CD14-positive monocyte (primary cell): ENCODE results near the gene MYO5C. TPM values are rescaled to one million over a fixed set of nuclear protein-coding genes. Genes with fewer than 3 reads are reported as not detected.

ENCODE experiments used
- DNase-seq, 3 donors: peaks; one replicate each; pipeline ENCODE4 v3.0.0-alpha.2; 2011 to 2022
- H2AFZ ChIP-seq: 2 replicates; pipeline ENCODE4 v1.6.0; 2012; ENCODE audit warnings: mild to moderate bottlenecking, low read depth, low read length, inconsistent platforms; ENCODE audit not compliant: insufficient read depth, poor library complexity, severe bottlenecking
- H3K27ac ChIP-seq, 2 donors: 1 replicate in 1 of 2; 2 replicates in 1 of 2; pipeline ENCODE4 v1.5.1; 2012 to 2013; ENCODE audit warnings: low read length in 2 of 2, control low read depth in 1 of 2, inconsistent platforms in 1 of 2, low read depth in 1 of 2, mild to moderate bottlenecking in 1 of 2
- H3K27me3 ChIP-seq, 2 donors: one replicate each; pipeline versions ENCODE4 v1.6.0 to v1.6.1; 2011 to 2013; ENCODE audit warnings: low read length in 2 of 2; ENCODE audit not compliant: control insufficient read depth in 2 of 2, insufficient read depth in 2 of 2
- H3K36me3 ChIP-seq, 2 donors: replicated peaks in 1 of 2; 1 replicate in 1 of 2; 2 replicates in 1 of 2; pipeline versions ENCODE4 v1.5.1 to v1.6.1; 2012 to 2013; ENCODE audit warnings: low read length in 2 of 2, control low read depth in 1 of 2, inconsistent platforms in 1 of 2, mild to moderate bottlenecking in 1 of 2; ENCODE audit not compliant: insufficient read depth in 2 of 2, control insufficient read depth in 1 of 2
- H3K4me1 ChIP-seq, 2 donors: 1 replicate in 1 of 2; 2 replicates in 1 of 2; pipeline versions ENCODE4 v1.5.1 to v1.6.1; 2012 to 2013; ENCODE audit warnings: low read length in 2 of 2, control low read depth in 1 of 2, inconsistent platforms in 1 of 2, mild to moderate bottlenecking in 1 of 2, moderate library complexity in 1 of 2; ENCODE audit not compliant: insufficient read depth in 2 of 2, control insufficient read depth in 1 of 2
- H3K4me2 ChIP-seq: replicated peaks from 2 replicates; pipeline ENCODE3; 2012; ENCODE audit warnings: low read length, moderate library complexity, mild to moderate bottlenecking; ENCODE audit not compliant: poor library complexity, severe bottlenecking; ENCODE audit errors: extremely low read depth
- H3K4me3 ChIP-seq, 3 experiments: fragments of 200-600 bp in 1 of 3; sonication (generic) in 1 of 3; replicated peaks in 1 of 3; 1 replicate in 2 of 3; 2 replicates in 1 of 3; pipeline ENCODE4 v1.5.1; 2011 to 2013; ENCODE audit warnings: low read length in 3 of 3, mild to moderate bottlenecking in 3 of 3, control low read depth in 2 of 3, low read depth in 2 of 3, inconsistent platforms in 1 of 3, moderate library complexity in 1 of 3
- H3K79me2 ChIP-seq: 2 replicates; pipeline ENCODE4 v1.6.0; 2012; ENCODE audit warnings: mild to moderate bottlenecking, control low read depth, inconsistent platforms, low read length, moderate library complexity; ENCODE audit not compliant: insufficient read depth
- H3K9ac ChIP-seq: 2 replicates; pipeline ENCODE4 v1.6.0; 2017; ENCODE audit warnings: low read length, mild to moderate bottlenecking; ENCODE audit not compliant: insufficient read depth, poor library complexity, severe bottlenecking
- H3K9me3 ChIP-seq, 2 donors: replicated peaks in 1 of 2; 1 replicate in 1 of 2; 2 replicates in 1 of 2; pipeline versions ENCODE4 v1.5.1 to v1.6.1; 2012 to 2013; ENCODE audit warnings: low read length in 2 of 2, control low read depth in 1 of 2; ENCODE audit not compliant: control insufficient read depth in 1 of 2, insufficient read depth in 1 of 2
- H4K20me1 ChIP-seq: 2 replicates; pipeline ENCODE4 v1.6.0; 2012; ENCODE audit warnings: mild to moderate bottlenecking, low read length, control low read depth, moderate library complexity; ENCODE audit not compliant: insufficient read depth
- H3K27ac Mint-ChIP-seq, 7 donors: one replicate each; pipeline ENCODE4 v1.8.0; 2020; ENCODE audit warnings: mild to moderate bottlenecking in 7 of 7, mixed read lengths in 7 of 7, moderate library complexity in 6 of 7, inconsistent platforms in 2 of 7
- H3K27me3 Mint-ChIP-seq, 3 donors: one replicate each; pipeline ENCODE4 v1.8.0; 2021 to 2022; ENCODE audit warnings: low read depth in 3 of 3, mild to moderate bottlenecking in 3 of 3, mixed read lengths in 3 of 3, moderate library complexity in 3 of 3, inconsistent platforms in 1 of 3
- H3K36me3 Mint-ChIP-seq, 2 donors: one replicate each; pipeline ENCODE4 v1.8.0; 2020; ENCODE audit warnings: mixed read lengths in 2 of 2, inconsistent platforms in 1 of 2, mild to moderate bottlenecking in 1 of 2
- H3K4me1 Mint-ChIP-seq: one replicate; pipeline ENCODE4 v1.8.0; 2020; ENCODE audit warnings: mild to moderate bottlenecking, mixed read lengths
- H3K4me3 Mint-ChIP-seq, 2 donors: one replicate each; pipeline ENCODE4 v1.8.0; 2020; ENCODE audit warnings: mild to moderate bottlenecking in 2 of 2, mixed read lengths in 2 of 2, moderate library complexity in 1 of 2
- H3K9me3 Mint-ChIP-seq, 7 donors: one replicate each; pipeline ENCODE4 v1.8.0; 2020 to 2022; ENCODE audit warnings: mixed read lengths in 7 of 7, mild to moderate bottlenecking in 6 of 7, moderate library complexity in 6 of 7, inconsistent platforms in 2 of 7
- CTCF ChIP-seq: fragments of 200-600 bp; IDR thresholded peaks from one replicate; pipeline ENCODE4 v1.8.0; 2022; ENCODE audit warnings: antibody characterized with exemption, mild to moderate bottlenecking
- WGBS: methylation state at CpG from one replicate; pipeline ENCODE4 v1.1.5; 2013; ENCODE audit warnings: missing lambda C conversion rate; ENCODE audit not compliant: insufficient coverage; 5-methylcytosine and 5-hydroxymethylcytosine counted together
- intact Hi-C, 2 donors: fragments of 100-400 bp; cut with micrococcal nuclease; formaldehyde crosslinking; loops; one replicate each; pipeline versions ENCODE4 v1.15.0 to v1.15.1; 2023
- polyA plus RNA-seq, 3 donors: library from polyadenylated mRNA; depleted of rRNA in 1 of 3; unstranded in 2 of 3; stranded (reverse) in 1 of 3; fragments of 300-500 nt in 2 of 3; fragments of >200 nt in 1 of 3; fragmentation: Illumina TruSeq in 2 of 3; gene quantifications; 1 replicate in 2 of 3; 2 replicates in 1 of 3; pipeline ENCODE4 v1.2.3, GENCODE V29; 2012 to 2021

The MYO5C gene
- polyA plus RNA-seq, 3 donors = 0.20 TPM; not detected in 2

- no peaks in the 10 kb centered on the region for H3K27me3 ChIP-seq
- no peaks in the 10 kb centered on the region for H3K36me3 ChIP-seq
- no peaks in the 10 kb centered on the region for H4K20me1 ChIP-seq
- intact Hi-C loops = no loop called here
- H3K4me1 ChIP-seq = no peaks in the 10 kb centered on the region
- no peak overlapping the region for H3K4me2 ChIP-seq
- no peaks in the 10 kb centered on the region for H3K9me3 ChIP-seq
- WGBS = 100% methylated on average over 2 of the region's 3 CpGs
- no peak for TF ChIP-seq CTCF
- no peak for DNase-seq
- no peak overlapping the region for H3K27ac ChIP-seq
- H3K79me2 ChIP-seq = no peaks in the 10 kb centered on the region
- no peak overlapping the region for H3K9ac ChIP-seq
- no peaks in the 10 kb centered on the region for H3K9me3 Mint-ChIP-seq
- no peak overlapping the region for H3K27ac Mint-ChIP-seq
- H3K4me1 Mint-ChIP-seq = no peaks in the 10 kb centered on the region
- no peak overlapping the region for H2AFZ ChIP-seq
- peaks cover 0 to 2% (median 0%) of the 10 kb centered on the region in 3 donors for H3K27me3 Mint-ChIP-seq
- no peak overlapping the region for H3K4me3 Mint-ChIP-seq
- no peaks in the 10 kb centered on the region for H3K36me3 Mint-ChIP-seq
- H3K4me3 ChIP-seq = no peak overlapping the region
Observed at GRCh38 chr15:52278135-52278534, 17.5 kb downstream of the MYO5C start.

- H2AFZ ChIP-seq = no peak overlapping the region
- Mint-ChIP-seq H3K4me3 (no peak overlapping the region), H3K9me3 (no peaks in the 10 kb centered on the region), H3K27me3 (peaks cover 0 to 2% (median 0%) of the 10 kb centered on the region in 3 donors), H3K36me3 (no peaks in the 10 kb centered on the region), H3K27ac (no peak overlapping the region), H3K4me1 (no peaks in the 10 kb centered on the region)
- H3K4me2 ChIP-seq = no peak overlapping the region
- H3K9me3 ChIP-seq = no peaks in the 10 kb centered on the region
- no peak overlapping the region for H3K4me3 ChIP-seq
- WGBS = 90% methylated on average over 8 of the region's 9 CpGs
- intact Hi-C loops = no loop called here
- H3K36me3 ChIP-seq = no peaks in the 10 kb centered on the region
- no peak for DNase-seq
- no peak overlapping the region for H3K27ac ChIP-seq
- TF ChIP-seq CTCF = no peak
- no peaks in the 10 kb centered on the region for H4K20me1 ChIP-seq
- H3K27me3 ChIP-seq = no peaks in the 10 kb centered on the region
- H3K9ac ChIP-seq = no peak overlapping the region
- H3K4me1 ChIP-seq = no peaks in the 10 kb centered on the region
- no peaks in the 10 kb centered on the region for H3K79me2 ChIP-seq
Observed at GRCh38 chr15:52277575-52277974, 18.0 kb downstream of the MYO5C start.
